ENCODE results near the gene PTCH2. TPM values are rescaled to one million over a fixed set of nuclear protein-coding genes. Genes with fewer than 3 reads are reported as not detected.
"Not testable (repeated sequence)": the region's sequence is repeated elsewhere in the genome, so short reads cannot be mapped to it uniquely, and the experiment has no call there.

The PTCH2 gene
- total RNA-seq, 2 donors from 2014 or later = 0.26 to 0.99 TPM

- WGBS, 2 donors = 85 to 100% methylated on average over 1 of the region's 1 CpG
- TF ChIP-seq, protein P1, sequence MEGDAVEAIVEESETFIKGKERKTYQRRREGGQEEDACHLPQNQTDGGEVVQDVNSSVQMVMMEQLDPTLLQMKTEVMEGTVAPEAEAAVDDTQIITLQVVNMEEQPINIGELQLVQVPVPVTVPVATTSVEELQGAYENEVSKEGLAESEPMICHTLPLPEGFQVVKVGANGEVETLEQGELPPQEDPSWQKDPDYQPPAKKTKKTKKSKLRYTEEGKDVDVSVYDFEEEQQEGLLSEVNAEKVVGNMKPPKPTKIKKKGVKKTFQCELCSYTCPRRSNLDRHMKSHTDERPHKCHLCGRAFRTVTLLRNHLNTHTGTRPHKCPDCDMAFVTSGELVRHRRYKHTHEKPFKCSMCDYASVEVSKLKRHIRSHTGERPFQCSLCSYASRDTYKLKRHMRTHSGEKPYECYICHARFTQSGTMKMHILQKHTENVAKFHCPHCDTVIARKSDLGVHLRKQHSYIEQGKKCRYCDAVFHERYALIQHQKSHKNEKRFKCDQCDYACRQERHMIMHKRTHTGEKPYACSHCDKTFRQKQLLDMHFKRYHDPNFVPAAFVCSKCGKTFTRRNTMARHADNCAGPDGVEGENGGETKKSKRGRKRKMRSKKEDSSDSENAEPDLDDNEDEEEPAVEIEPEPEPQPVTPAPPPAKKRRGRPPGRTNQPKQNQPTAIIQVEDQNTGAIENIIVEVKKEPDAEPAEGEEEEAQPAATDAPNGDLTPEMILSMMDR (IDR thresholded peaks at IDR 0.05) = no peak
- no peak for TF ChIP-seq POLR2A (IDR thresholded peaks at IDR 0.05)
- DNase-seq (no peak), ATAC-seq (no peak)
- Histone ChIP-seq H3K27ac (no peak overlapping the region), H3K36me3 (replicated peaks in 1 of 2; ENCODE audit: insufficient read depth in 1 of 2, low read depth in 2 of 2) (no peaks in the 10 kb centered on the region), H3K4me1 (peaks cover 13% of the 10 kb centered on the region), H3K4me3 (no peak overlapping the region), H3K27me3 (no peaks in the 10 kb centered on the region), H3K9me3 (no peaks in the 10 kb centered on the region)
- intact Hi-C loops (cut with DNase I) = no loop called here
Measured at GRCh38 chr1:44846985-44847384, 3.9 kb upstream of the PTCH2 start.

DNA sequence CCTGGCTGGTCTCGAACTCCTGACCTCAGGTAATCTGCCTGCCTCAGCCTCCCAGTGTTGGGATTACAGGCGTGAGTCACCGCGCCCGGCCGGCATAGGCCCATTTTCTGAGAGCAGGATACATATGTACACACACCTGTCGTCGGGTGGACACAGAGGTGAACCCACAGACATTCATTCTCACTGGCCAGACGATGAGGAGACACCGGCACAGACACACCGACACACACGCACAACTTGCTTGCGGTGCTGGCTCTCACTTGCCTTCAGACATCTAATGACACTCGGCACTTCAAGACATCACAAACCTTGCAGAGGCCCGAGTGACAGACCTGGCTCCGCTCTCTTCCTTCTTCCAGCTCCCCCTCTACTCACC is 579 bp downstream of the PTCH2 start:
- no peak for ATAC-seq
- peak overlapping the region; percentile 0 to 11 for H3K4me3 ChIP-seq
- TF ChIP-seq, protein P1 (IDR thresholded peaks at IDR 0.05) = no peak
- TF ChIP-seq POLR2A (IDR thresholded peaks at IDR 0.05) = no peak
- H3K4me1 ChIP-seq = peaks cover 13% of the 10 kb centered on the region
- no peaks in the 10 kb centered on the region for H3K36me3 ChIP-seq (replicated peaks in 1 of 2; ENCODE audit: insufficient read depth in 1 of 2, low read depth in 2 of 2)
- no peaks in the 10 kb centered on the region for H3K9me3 ChIP-seq
- intact Hi-C loops (cut with DNase I) = no loop called here
- H3K27me3 ChIP-seq = no peaks in the 10 kb centered on the region
- H3K27ac ChIP-seq = no peak overlapping the region
- WGBS, 2 donors = 61 to 68% methylated on average over 8 to 16 of the region's 16 CpGs
- no peak for DNase-seq

DNA sequence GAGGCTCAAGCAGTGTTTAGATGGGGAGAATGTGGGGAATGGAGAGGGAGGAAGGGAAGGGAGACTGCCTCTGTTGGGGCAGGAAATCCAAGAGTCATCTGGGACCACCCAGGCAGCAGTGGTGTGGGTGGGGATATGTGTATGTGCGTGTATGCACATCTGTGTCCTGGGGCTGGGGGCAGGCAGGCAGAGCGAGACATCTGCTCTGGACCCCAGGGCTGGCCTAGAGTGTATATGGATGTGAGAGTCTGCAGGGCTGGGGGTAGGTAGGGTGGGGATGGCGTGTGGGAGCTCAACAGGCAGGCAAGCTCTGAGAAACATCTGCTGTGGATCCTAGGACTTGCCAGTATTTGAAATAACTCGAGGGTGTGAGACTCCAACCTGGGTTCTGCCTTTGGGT is 3.5 kb downstream of the PTCH2 start:
- no peaks in the 10 kb centered on the region for H3K36me3 ChIP-seq (replicated peaks in 1 of 2; ENCODE audit: insufficient read depth in 1 of 2, low read depth in 2 of 2)
- DNase-seq = no peak
- H3K4me1 ChIP-seq = peaks cover 13% of the 10 kb centered on the region
- intact Hi-C loops (cut with DNase I) = no loop called here
- TF ChIP-seq POLR2A (IDR thresholded peaks at IDR 0.05) = no peak
- TF ChIP-seq, protein P1 (IDR thresholded peaks at IDR 0.05) = no peak
- WGBS, 2 donors = 51 to 73% methylated on average over 4 of the region's 4 CpGs
- no peaks in the 10 kb centered on the region for H3K9me3 ChIP-seq
- H3K4me3 ChIP-seq = no peak overlapping the region
- no peaks in the 10 kb centered on the region for H3K27me3 ChIP-seq
- H3K27ac ChIP-seq = no peak overlapping the region
- no peak for ATAC-seq

DNA sequence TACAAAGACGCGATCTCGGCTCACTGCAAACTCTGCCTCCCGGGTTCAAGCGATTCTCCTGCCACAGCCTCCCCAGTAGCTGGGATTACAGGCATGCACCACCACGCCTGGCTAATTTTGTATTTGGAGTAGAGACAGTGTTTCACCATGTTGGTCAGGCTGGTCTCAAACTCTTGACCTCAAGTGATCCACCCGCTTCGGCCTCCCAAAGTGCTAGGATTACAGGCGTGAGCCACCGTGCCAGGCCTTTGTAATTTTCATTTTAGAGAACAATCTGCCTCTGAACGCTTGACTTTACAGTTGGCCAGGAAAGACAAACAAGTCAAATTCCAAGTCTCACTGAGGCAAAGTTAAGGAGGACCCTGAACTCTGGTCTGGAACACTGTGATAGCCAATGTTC is 4.8 kb downstream of the PTCH2 start:
- H3K27me3 ChIP-seq; ATAC-seq; DNase-seq; H3K27ac ChIP-seq; H3K9me3 ChIP-seq; H3K36me3 ChIP-seq (replicated peaks in 1 of 2; ENCODE audit: insufficient read depth in 1 of 2, low read depth in 2 of 2); H3K4me3 ChIP-seq; H3K4me1 ChIP-seq; intact Hi-C loops (cut with DNase I): not testable (repeated sequence)
- 87 to 91% methylated on average over 11 of the region's 11 CpGs for WGBS, 2 donors

DNA sequence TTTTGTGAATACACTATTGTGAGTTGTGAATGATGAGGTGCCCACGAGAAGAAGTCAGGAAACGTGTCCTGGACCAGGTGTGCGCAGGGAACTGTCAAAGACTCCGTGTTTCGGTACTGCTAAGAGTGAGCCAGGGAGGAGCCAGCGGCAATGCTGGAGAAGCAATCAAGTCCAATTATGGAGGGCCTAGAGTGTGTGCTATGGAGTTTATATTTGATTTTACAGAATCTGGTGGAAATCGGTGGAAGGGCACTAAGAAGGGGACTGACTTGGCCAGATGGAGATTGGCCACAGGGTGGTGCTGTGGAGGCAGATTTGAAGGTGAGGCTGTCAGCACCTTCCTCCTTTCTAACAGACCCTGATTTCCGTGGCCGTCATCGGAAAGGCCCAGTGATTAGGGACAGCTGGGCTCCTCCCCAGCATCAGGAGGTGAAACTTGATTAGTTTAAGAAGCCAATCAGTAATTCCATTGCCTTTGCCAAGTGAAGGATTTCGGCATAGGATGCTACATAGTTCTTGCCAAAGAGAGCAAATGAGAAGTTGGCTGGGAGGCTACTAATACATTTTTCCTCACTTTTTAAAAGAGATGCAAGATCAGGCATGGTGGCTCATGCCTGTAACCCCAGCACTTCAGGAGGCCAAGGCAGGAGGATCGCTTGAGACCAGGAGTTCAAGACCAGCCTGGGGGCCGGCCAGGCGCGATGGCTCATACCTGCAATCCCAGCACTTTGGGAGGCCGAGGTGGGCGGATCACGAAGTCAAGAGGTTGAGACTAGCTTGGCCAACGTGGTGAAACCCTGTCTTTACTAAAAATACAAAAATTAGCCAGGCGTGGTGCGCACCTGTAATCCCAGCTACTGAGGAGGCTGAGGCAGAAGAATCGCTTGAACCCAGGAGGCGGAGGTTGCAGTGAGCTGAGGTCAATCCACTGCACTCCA is 7.0 kb downstream of the PTCH2 start:
- Histone ChIP-seq H3K27ac (no peak overlapping the region), H3K36me3 (replicated peaks in 1 of 2; ENCODE audit: insufficient read depth in 1 of 2, low read depth in 2 of 2) (no peaks in the 10 kb centered on the region), H3K4me3 (no peak overlapping the region), H3K9me3 (no peaks in the 10 kb centered on the region), H3K4me1 (no peaks in the 10 kb centered on the region), H3K27me3 (no peaks in the 10 kb centered on the region)
- no peak for TF ChIP-seq POLR2A (IDR thresholded peaks at IDR 0.05)
- TF ChIP-seq, protein P1 (IDR thresholded peaks at IDR 0.05) = peak; percentile 69 to 84 (median 78)
- WGBS, 2 donors = 56 to 58% methylated on average over 21 to 23 of the region's 23 CpGs
- intact Hi-C loops (cut with DNase I) = no loop called here
- DNase-seq (peak; percentile 86 to 92 (median 87)), ATAC-seq (peak; percentile 92)
